IMR-90 (cell line): ENCODE data around the gene ECM2. TPM values are rescaled to one million over a fixed set of nuclear protein-coding genes. Genes with fewer than 3 reads are reported as not detected.

Source experiments
- ATAC-seq: fragments of 200-7000 bp; cut with Tn5 transposase; 2 replicates; pipeline ENCODE4 v1.9.1; 2020; ENCODE audit warnings: low read depth, mild to moderate bottlenecking, moderate library complexity
- BruUV-seq: library from RNA; stranded (reverse); fragments of 400-500 nt; replicated peaks from 2 replicates; lab custom pipeline; 2021; lab: Mats Ljungman, UMichigan
- CTCF ChIA-PET: fragments of 300-600 bp; formaldehyde crosslinking; extraction: SDS; loops from one replicate; lab custom pipeline; 2021; ENCODE audit warnings: antibody characterized with exemption; lab: Yijun Ruan, JAX
- POLR2A ChIA-PET: fragments of 300-600 bp; sonication (Branson Sonifier 250); formaldehyde crosslinking; loops from one replicate; lab custom pipeline; 2022; ENCODE audit warnings: antibody characterized with exemption; ENCODE audit not compliant: unreplicated experiment; lab: Charles Lee
- DNase-seq: peaks from one replicate; pipeline ENCODE4 v3.0.0; 2013
- H2AFZ ChIP-seq: replicated peaks from 2 replicates; pipeline ENCODE3; 2013; ENCODE audit warnings: low read length, mild to moderate bottlenecking; ENCODE audit not compliant: poor library complexity
- H2AK5ac ChIP-seq: 2 replicates; pipeline ENCODE4 v1.6.1; 2013; ENCODE audit warnings: low read depth, low read length, inconsistent platforms
- H2AK9ac ChIP-seq: replicated peaks from 2 replicates; pipeline ENCODE3; 2013; ENCODE audit warnings: mild to moderate bottlenecking, low read depth, low read length, moderate library complexity; ENCODE audit not compliant: poor library complexity
- H2BK120ac ChIP-seq: 2 replicates; pipeline ENCODE4 v1.6.1; 2013; ENCODE audit warnings: low read depth, low read length, inconsistent platforms
- H2BK15ac ChIP-seq: 3 replicates; pipeline ENCODE4 v1.6.1; 2013; ENCODE audit warnings: low read depth, low read length, inconsistent platforms
- H2BK20ac ChIP-seq: 2 replicates; pipeline ENCODE4 v1.6.1; 2013; ENCODE audit warnings: low read depth, mild to moderate bottlenecking, inconsistent platforms, low read length, moderate library complexity
- H2BK5ac ChIP-seq: 2 replicates; pipeline ENCODE4 v1.6.1; 2013; ENCODE audit warnings: mild to moderate bottlenecking, low read depth, low read length, inconsistent platforms; ENCODE audit not compliant: poor library complexity, severe bottlenecking
- H3K14ac ChIP-seq: replicated peaks from 2 replicates; pipeline ENCODE4 v1.6.1; 2013; ENCODE audit warnings: low read depth, low read length, inconsistent platforms
- H3K18ac ChIP-seq: 2 replicates; pipeline ENCODE4 v1.6.1; 2013; ENCODE audit warnings: low read depth, low read length, control low read depth
- H3K23ac ChIP-seq: 2 replicates; pipeline ENCODE4 v1.6.1; 2013; ENCODE audit warnings: low read depth, low read length, inconsistent platforms
- H3K27ac ChIP-seq: 2 replicates; pipeline ENCODE4 v1.5.1; 2013; ENCODE audit warnings: mild to moderate bottlenecking, control low read depth, low read length; ENCODE audit not compliant: insufficient read depth
- H3K27me3 ChIP-seq: 2 replicates; pipeline ENCODE4 v1.6.1; 2013; ENCODE audit warnings: low read length; ENCODE audit not compliant: control insufficient read depth, insufficient read depth
- H3K36me3 ChIP-seq: 2 replicates; pipeline ENCODE4 v1.6.1; 2013; ENCODE audit warnings: low read length, mixed read lengths; ENCODE audit not compliant: control insufficient read depth, insufficient read depth
- H3K4ac ChIP-seq: 2 replicates; pipeline ENCODE4 v1.6.1; 2013; ENCODE audit warnings: low read depth, low read length, inconsistent platforms
- H3K4me1 ChIP-seq: 2 replicates; pipeline ENCODE4 v1.6.1; 2013; ENCODE audit warnings: low read length, mixed read lengths; ENCODE audit not compliant: control insufficient read depth, insufficient read depth
- H3K4me2 ChIP-seq: 2 replicates; pipeline ENCODE4 v1.6.1; 2013; ENCODE audit warnings: low read depth, mild to moderate bottlenecking, control low read depth, low read length, moderate library complexity
- H3K4me3 ChIP-seq: 2 replicates; pipeline ENCODE4 v1.5.1; 2013; ENCODE audit warnings: low read depth, mild to moderate bottlenecking, control low read depth, low read length, moderate library complexity; ENCODE audit not compliant: insufficient read depth
- H3K56ac ChIP-seq: 2 replicates; pipeline ENCODE4 v1.6.1; 2013; ENCODE audit warnings: low read length, inconsistent platforms; ENCODE audit not compliant: insufficient read depth; ENCODE audit errors: extremely low read depth
- H3K79me1 ChIP-seq, 2 experiments: 2 replicates each; pipeline ENCODE4 v1.6.1; 2013; ENCODE audit warnings: low read length in 2 of 2, inconsistent platforms in 1 of 2, low read depth in 1 of 2
- H3K9ac ChIP-seq: 2 replicates; pipeline ENCODE4 v1.6.1; 2013; ENCODE audit warnings: low read depth, low read length, control low read depth
- H3K9me1 ChIP-seq: 2 replicates; pipeline ENCODE4 v1.6.1; 2013; ENCODE audit warnings: low read length, inconsistent platforms; ENCODE audit not compliant: insufficient read depth
- H3K9me3 ChIP-seq: 2 replicates; pipeline ENCODE4 v1.6.1; 2013; ENCODE audit warnings: low read length; ENCODE audit not compliant: control insufficient read depth, insufficient read depth
- H4K20me1 ChIP-seq: 2 replicates; pipeline ENCODE4 v1.6.1; 2013; ENCODE audit warnings: low read length, inconsistent platforms; ENCODE audit not compliant: insufficient read depth
- H4K5ac ChIP-seq: 2 replicates; pipeline ENCODE4 v1.6.1; 2013; ENCODE audit warnings: mild to moderate bottlenecking, low read depth, low read length, control low read depth
- H4K8ac ChIP-seq, 2 experiments: 2 replicates each; pipeline ENCODE4 v1.6.1; 2013; ENCODE audit warnings: low read depth in 2 of 2, low read length in 2 of 2, control low read depth in 1 of 2, inconsistent platforms in 1 of 2
- H4K91ac ChIP-seq: 2 replicates; pipeline ENCODE4 v1.6.1; 2013; ENCODE audit warnings: low read depth, low read length, inconsistent platforms; ENCODE audit not compliant: insufficient read depth
- BHLHE40 ChIP-seq: fragments of 150-350 bp; IDR thresholded peaks from 2 replicates; pipeline ENCODE4 v1.6.1; 2016; ENCODE audit warnings: mild to moderate bottlenecking, low read depth, low read length
- CEBPB ChIP-seq: IDR thresholded peaks from 2 replicates; pipeline ENCODE4 v1.6.1; 2012; ENCODE audit warnings: low read depth, low read length, improper control_type of control experiment
- ELK1 ChIP-seq: fragments of 150-350 bp; IDR thresholded peaks from 2 replicates; pipeline ENCODE4 v1.6.1; 2016; ENCODE audit warnings: low read depth, mild to moderate bottlenecking, low read length, moderate library complexity, borderline replicate concordance
- NFE2L2 ChIP-seq: fragments of 150-350 bp; IDR thresholded peaks from 2 replicates; pipeline ENCODE4 v1.6.1; 2016; ENCODE audit warnings: low read depth, mild to moderate bottlenecking, low read length
- POLR2A ChIP-seq: IDR thresholded peaks from 2 replicates; pipeline ENCODE4 v1.6.1; 2012; ENCODE audit warnings: mild to moderate bottlenecking, low read depth, low read length
- RFX5 ChIP-seq: IDR thresholded peaks from 2 replicates; pipeline ENCODE4 v1.8.0; 2012; ENCODE audit warnings: low read depth, mild to moderate bottlenecking, low read length, moderate library complexity
- SMC3 ChIP-seq: fragments of 150-350 bp; IDR thresholded peaks from 2 replicates; pipeline ENCODE4 v1.6.1; 2016; ENCODE audit warnings: low read depth, mild to moderate bottlenecking, antibody characterized with exemption, low read length, moderate library complexity
- USF2 ChIP-seq: fragments of 150-350 bp; IDR thresholded peaks from 2 replicates; pipeline ENCODE4 v1.6.1; 2017; ENCODE audit warnings: mild to moderate bottlenecking, antibody characterized with exemption, low read length, low read depth
- WGBS, 2 experiments: methylation state at CpG; one replicate each; pipeline versions ENCODE4 v1.1.5 to v1.1.7; 2013; ENCODE audit warnings: missing lambda C conversion rate in 2 of 2; ENCODE audit not compliant: insufficient read length in 1 of 2; ENCODE audit errors: extremely low coverage in 2 of 2; 5-methylcytosine and 5-hydroxymethylcytosine counted together
- dilution Hi-C: fragments of 300-500 bp; cut with HindIII; formaldehyde crosslinking; loops from one replicate; pipeline ENCODE4 v1.14.3; 2018; ENCODE audit warnings: low sequenced_read_pairs; ENCODE audit not compliant: unreplicated experiment
- in situ Hi-C: fragments of 300-500 bp; cut with MboI; formaldehyde crosslinking; loops from 3 replicates; pipeline ENCODE4 v1.14.3; 2019; ENCODE audit warnings: low sequenced_read_pairs, inconsistent platforms, mixed read lengths
- intact Hi-C: fragments of 100-400 bp; cut with micrococcal nuclease; formaldehyde crosslinking; loops from 2 replicates; pipeline ENCODE4 v1.10.0; 2022
- polyA plus RNA-seq, 3 experiments: library from polyadenylated mRNA; depleted of rRNA; stranded (reverse); fragments of >200 nt; gene quantifications; 2 replicates each; pipeline ENCODE4 v1.2.3, GENCODE V29; 2012; ENCODE audit warnings: low replicate concordance in 1 of 3
- total RNA-seq: library from RNA; depleted of rRNA; stranded (reverse); fragments of >200 nt; gene quantifications from 2 replicates; pipeline ENCODE4 v1.2.3, GENCODE V29; 2012

ECM2 gene
- total and polyA plus RNA-seq, 2 of the 4 experiments (the other 2 are of a cell fraction), result 0.26 to 0.36 TPM

DNA sequence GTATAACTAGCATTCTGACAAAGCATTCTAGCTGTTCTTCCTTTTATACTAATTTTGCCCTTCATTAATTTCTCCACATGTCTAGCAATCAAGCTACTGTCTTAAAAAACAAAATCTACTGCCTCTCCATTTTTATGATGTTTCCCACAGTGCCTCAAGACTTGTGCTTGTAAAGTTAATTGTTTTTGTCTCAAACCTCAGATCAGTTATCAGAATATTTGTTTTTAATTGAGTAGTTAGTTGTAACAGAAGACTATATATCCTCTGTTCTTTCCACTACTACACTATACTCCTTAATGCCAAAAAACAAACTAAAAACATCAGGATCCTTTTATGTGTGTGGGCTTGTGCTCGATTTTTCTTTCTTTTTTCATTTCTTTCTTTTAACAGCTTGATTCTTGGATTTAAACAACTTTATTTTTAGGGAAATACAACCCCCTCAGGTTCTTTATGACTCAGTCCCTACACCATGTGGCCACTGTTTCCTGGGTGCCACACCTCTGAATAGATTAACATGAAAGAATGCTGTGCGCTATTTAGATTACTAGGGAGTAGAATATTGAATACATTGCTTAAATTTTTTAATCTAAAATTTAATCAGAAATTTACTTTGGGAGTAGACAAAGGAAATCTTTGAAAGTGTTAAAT, 54.7 kb downstream of the ECM2 start:
- Histone ChIP-seq H3K4me1 (peaks cover 18% of the 10 kb centered on the region), H2BK120ac (peak overlapping the region; percentile 62; the same call in 1 of the 2 replicates), H4K8ac (no peak overlapping the region; a peak in 1 of 4 replicates), H3K4me2 (peak overlapping the region; percentile 32; the same call in 1 of the 2 replicates), H3K79me1 (peaks cover 0 to 2% of the 10 kb centered on the region in 2 experiments; a peak in 1 of 4 replicates), H2BK5ac (peak overlapping the region; percentile 60), H3K27ac (no peak overlapping the region; the same call in 1 of the 2 replicates), H2AK9ac (no peak overlapping the region), H3K18ac (peak overlapping the region; percentile 25), H3K36me3 (no peaks in the 10 kb centered on the region), H3K4ac (peak overlapping the region; percentile 17; the same call in 1 of the 2 replicates), H4K91ac (no peak overlapping the region), H3K14ac (no peak overlapping the region), H2AFZ (no peak overlapping the region), H3K56ac (no peak overlapping the region), H3K9ac (no peak overlapping the region), H3K23ac (peak overlapping the region; percentile 36; the same call in 1 of the 2 replicates), H3K4me3 (no peak overlapping the region), H2BK15ac (no peak overlapping the region), H4K20me1 (no peaks in the 10 kb centered on the region), H2BK20ac (0 out of 2 replicates have a peak overlapping the region, but pooled peaks have one; percentile 57), H4K5ac (no peak overlapping the region; the same call in 1 of the 2 replicates), H3K9me3 (no peaks in the 10 kb centered on the region), H3K27me3 (no peaks in the 10 kb centered on the region), H3K9me1 (peaks cover 7% of the 10 kb centered on the region), H2AK5ac (no peak overlapping the region)
- dilution Hi-C loops (no loop called here), in situ Hi-C loops (no loop called here), intact Hi-C loops (no loop called here)
- ChIA-PET CTCF (interaction anchor here (0.8 to 1.1 kb wide), 3 partner anchors 12 to 155 kb away, joined by 3 to 4 read pairs (median 3); no protein-coding TSS in a partner anchor), POLR2A (no interaction called here)
- BruUV-seq, result no TSS peak
- no peak; the same call in 1 of the 2 replicates for ATAC-seq
- TF ChIP-seq RFX5 (no peak), CEBPB (no peak), POLR2A (no peak), BHLHE40 (no peak), NFE2L2 (no peak), SMC3 (no peak), ELK1 (no peak), USF2 (0 out of 2 replicates have a peak, but pooled peaks have one; percentile 15)
- DNase-seq, result no peak
- no CpG with 5 or more reads among the region's 2 CpGs for WGBS, 2 experiments
